HuH-7 (cell line): ENCODE measurements around the gene SLC39A5.

Experiments
- DNase-seq: peaks from one replicate; pipeline ENCODE4 v3.0.0; 2011; ENCODE audit warnings: low spot score

SLC39A5 gene

GRCh38 chr12:56216461-56216860, 13.4 kb upstream of the SLC39A5 start:
- DNase-seq = no peak

- DNase-seq = no peak
Measured at GRCh38 chr12:56219840-56220239, 10.0 kb upstream of the SLC39A5 start.

GRCh38 chr12:56220611-56221231, 9.1 kb upstream of the SLC39A5 start:
- DNase-seq = no peak

- DNase-seq = no peak
Measured at GRCh38 chr12:56221232-56221756, 8.6 kb upstream of the SLC39A5 start.

GRCh38 chr12:56221757-56222530, 7.9 kb upstream of the SLC39A5 start, which contains the start of gene RNF41:
TSS of gene RNF41 (minus strand) at chr12:56221922. CDS start at chr12:56214047, 7,875 bp downstream.
- DNase-seq = peak; percentile 98

- DNase-seq = no peak
Measured at GRCh38 chr12:56222531-56222895, 7.3 kb upstream of the SLC39A5 start.

GRCh38 chr12:56223571-56224101, 6.2 kb upstream of the SLC39A5 start:
- DNase-seq = no peak

GRCh38 chr12:56224102-56224701, 5.6 kb upstream of the SLC39A5 start, which contains the start of gene NABP2:
TSS of gene NABP2 (plus strand) at chr12:56224342. CDS start at chr12:56224857, 515 bp downstream.
- peak; percentile 100 for DNase-seq

GRCh38 chr12:56224954-56225353, 4.9 kb upstream of the SLC39A5 start:
- no peak for DNase-seq

- no peak for DNase-seq
Measured at GRCh38 chr12:56229082-56229481, 769 bp upstream of the SLC39A5 start.

GRCh38 chr12:56230432-56231183, 757 bp downstream of the SLC39A5 start:
- DNase-seq = peak; percentile 96

- no peak for DNase-seq
Measured at GRCh38 chr12:56231184-56231582, 1.3 kb downstream of the SLC39A5 start.

- DNase-seq = no peak
Measured at GRCh38 chr12:56234746-56235436, 5.0 kb downstream of the SLC39A5 start.

GRCh38 chr12:56236091-56236490, 6.2 kb downstream of the SLC39A5 start:
- DNase-seq = no peak

GRCh38 chr12:56236985-56237384, 7.1 kb downstream of the SLC39A5 start:
- DNase-seq = no peak

- DNase-seq = no peak
Measured at GRCh38 chr12:56237552-56237951, 7.7 kb downstream of the SLC39A5 start.

GRCh38 chr12:56241424-56242303, 11.8 kb downstream of the SLC39A5 start:
- no peak for DNase-seq

GRCh38 chr12:56242986-56243385, 13.1 kb downstream of the SLC39A5 start:
- no peak for DNase-seq

GRCh38 chr12:56243731-56244181, 13.9 kb downstream of the SLC39A5 start:
- no peak for DNase-seq

- no peak for DNase-seq
Measured at GRCh38 chr12:56244494-56244893, 14.6 kb downstream of the SLC39A5 start.
